HG03378 (cell line): ENCODE results near the gene SMARCC2.
"Not testable (repeated sequence)": the region's sequence is repeated elsewhere in the genome, so short reads cannot be mapped to it uniquely, and the experiment has no call there.

Source experiments
- ATAC-seq: cut with Tn5 transposase; IDR thresholded peaks from one replicate; pipeline ENCODE4 v1.9.1; 2021; ENCODE audit warnings: mild to moderate bottlenecking, moderate library complexity; ENCODE audit not compliant: unreplicated experiment

The SMARCC2 gene

DNA sequence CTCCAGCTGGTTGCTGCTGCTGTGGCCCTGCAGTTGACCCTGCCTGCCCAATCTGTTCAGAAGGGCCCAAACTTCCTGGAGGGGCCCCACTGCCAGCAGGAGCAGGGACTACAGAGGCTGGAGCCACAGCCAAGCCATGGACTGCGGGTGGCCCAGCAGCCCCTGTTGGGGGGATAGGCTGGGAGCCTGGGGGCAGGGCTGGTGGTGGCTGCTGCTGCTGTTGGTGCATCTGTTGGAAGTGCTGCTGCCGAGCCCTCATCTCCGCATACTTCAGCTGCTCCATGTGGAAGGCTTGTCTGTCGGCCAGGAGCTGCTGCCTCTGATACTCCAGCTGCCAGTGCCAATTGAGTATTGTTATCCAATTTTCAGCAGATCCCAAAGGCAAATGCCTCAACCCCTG is 23.9 kb downstream of the SMARCC2 start:
- no peak for ATAC-seq

DNA sequence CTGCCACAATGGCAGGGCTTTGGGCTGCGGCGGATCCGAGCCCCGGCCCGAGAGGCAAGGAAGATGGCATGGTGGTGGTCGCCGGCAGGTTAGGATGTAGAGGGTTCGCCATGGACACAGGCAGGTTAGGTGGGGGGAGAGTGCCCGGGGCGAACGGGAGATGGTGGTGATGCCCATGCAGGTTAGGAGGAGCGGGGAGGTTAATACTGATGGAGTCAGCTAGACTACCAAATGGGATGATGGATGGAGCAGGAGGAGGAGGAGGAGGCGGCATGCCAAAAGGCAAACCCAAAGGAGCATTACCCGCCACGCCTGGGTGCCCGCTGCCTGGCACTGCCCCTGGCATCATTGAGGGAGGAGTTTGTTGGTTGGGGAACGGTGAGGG is 24.9 kb downstream of the SMARCC2 start:
- ATAC-seq: no peak

DNA sequence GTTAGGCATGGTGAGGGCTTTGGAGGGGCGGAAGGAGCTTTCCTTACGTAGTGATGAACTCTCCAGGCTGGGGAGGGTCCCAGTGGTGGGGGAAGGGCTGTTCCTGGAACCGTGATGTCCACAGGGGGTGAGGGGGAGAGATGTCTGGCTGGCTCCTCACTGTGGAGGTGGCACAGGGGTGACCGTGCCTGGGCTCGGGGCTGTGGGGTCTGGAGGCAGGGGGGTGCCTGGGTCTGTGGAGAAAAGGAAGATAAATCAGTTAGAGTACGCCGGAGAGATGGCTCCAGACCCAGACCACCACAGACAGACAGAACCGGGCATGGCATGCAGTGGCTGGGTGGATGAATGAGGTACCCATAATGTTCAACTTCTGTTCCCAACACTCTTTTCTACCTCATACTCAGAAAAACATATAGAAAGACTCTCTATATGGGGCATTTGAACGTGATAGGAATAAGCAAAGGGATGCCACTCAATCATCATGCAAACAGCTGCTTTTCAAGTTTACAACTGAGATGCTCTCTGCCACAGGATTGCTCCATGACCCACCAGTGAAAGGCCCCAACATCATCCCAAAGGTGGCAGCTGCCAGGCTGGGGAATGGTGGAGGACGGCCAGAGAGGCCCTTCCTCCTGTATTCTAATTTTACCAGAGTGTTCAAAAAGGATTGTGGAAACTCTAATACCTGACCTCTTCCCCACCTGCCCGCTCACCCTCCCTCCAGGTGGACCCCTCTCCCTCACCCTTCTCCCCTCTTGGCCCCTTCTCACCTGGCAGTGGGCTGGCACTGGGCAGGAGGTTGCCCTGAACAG is 25.5 kb downstream of the SMARCC2 start:
- no peak for ATAC-seq

DNA sequence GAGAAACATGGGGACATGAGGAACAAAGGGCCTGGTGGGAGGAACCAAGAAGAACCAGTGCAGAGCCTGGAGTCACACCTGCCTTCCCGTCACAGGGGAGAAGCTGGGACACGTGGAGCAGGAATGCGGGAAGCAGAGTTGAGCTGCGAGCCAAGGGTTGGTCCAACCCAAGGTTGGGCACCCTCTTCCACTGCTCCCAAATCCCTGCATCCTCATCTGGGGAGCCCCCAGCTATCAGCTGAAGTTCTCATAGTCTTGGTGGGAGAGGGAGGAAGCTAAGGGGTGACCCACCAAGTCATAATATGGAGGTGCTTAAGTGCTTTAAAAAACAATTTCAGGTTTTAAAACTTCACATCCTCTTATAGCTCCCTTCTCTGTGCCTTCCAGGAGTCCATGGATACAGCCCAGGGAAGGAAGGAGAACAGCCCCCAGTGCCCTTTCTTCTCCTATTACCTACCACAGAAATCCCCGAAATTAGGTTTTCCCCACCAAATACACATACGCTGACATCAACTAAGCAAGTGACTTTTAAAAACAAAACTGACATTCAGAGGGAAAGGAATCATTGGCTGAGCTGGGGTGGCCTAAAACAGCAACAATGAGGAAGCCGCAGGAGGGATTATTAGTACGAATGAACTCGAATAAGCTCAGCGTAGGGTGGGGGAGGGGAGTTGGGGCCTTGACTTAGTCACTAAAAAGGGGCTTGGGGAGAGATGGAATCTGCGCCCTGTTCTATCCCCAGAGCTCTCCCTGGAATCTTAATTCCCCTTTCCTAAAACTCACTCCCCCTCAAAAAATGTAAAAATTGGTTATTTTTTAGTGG is 26.6 kb downstream of the SMARCC2 start:
- ATAC-seq: no peak

DNA sequence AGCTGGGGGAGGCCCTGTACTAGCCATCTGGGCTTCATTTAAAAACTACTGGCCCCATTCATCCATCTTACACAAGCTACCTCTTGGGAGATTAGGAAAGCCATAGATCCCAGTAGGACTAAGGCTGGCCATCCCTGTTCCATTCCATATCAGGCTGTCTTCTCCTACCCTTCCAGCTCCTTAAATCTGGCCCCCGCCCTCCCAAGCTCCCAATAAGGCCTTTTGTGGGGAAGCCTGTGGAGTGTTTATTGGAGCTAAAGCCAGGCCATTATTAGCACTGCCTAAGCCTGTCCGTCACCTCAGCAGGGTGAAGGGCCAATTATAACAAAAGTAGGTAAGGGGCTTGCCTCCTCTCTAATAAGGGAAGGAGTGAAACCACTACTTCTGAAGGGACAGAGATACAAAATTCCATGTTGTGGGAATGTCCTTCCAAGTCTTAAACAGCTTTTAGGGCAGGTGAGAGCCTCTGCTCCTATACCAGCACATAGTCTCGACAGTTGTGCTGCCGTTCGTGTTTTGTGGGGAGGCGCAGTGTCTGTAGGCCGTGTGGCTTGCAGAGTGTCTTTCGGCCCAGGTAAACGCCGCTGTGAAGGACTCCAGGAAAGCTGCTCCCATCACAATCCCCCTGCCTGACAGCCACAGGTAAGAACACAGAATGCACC is 27.5 kb downstream of the SMARCC2 start:
- no peak for ATAC-seq

GRCh38 chr12:56160894-56161689 is 28.2 kb downstream of the SMARCC2 start:
- ATAC-seq: no peak

DNA sequence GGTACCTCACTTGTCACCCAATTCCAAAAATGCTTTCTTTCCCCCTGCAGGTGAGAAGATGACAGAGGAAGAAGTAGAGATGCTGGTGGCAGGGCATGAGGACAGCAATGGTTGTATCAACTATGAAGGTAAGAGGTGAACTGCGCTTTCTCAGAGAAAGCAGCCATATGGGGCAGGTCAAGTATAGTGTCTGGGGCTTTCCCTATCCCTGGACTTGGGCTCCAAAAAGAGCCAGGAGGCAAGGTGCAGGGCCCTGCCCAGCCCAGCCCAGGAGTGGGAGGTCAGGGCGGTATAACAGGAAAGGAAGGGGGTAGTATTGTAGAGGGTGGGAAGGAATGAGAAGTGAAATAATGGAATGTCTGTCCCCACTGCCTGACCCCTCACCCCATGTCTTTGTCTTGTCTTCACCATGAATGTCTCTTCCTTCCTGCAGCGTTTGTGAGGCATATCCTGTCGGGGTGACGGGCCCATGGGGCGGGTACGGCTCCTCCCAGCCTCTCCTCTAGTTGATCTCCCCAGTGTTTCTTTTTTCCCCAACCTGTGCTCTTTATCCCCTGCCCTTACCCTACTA is 29.0 kb downstream of the SMARCC2 start:
- ATAC-seq: no peak

- no peak for ATAC-seq
Observed at GRCh38 chr12:56159482-56160192, 29.6 kb downstream of the SMARCC2 start.

GRCh38 chr12:56158926-56159461 is 30.3 kb downstream of the SMARCC2 start:
- no peak for ATAC-seq

- peak; percentile 72 for ATAC-seq
Observed at GRCh38 chr12:56158029-56158925, 31.0 kb downstream of the SMARCC2 start, which contains the start of gene MYL6. TSS of gene MYL6 (plus strand) at chr12:56158359. CDS start at chr12:56158402, 43 bp downstream.

- peak; percentile 26 for ATAC-seq
Observed at GRCh38 chr12:56157201-56158028, 31.9 kb downstream of the SMARCC2 start.

DNA sequence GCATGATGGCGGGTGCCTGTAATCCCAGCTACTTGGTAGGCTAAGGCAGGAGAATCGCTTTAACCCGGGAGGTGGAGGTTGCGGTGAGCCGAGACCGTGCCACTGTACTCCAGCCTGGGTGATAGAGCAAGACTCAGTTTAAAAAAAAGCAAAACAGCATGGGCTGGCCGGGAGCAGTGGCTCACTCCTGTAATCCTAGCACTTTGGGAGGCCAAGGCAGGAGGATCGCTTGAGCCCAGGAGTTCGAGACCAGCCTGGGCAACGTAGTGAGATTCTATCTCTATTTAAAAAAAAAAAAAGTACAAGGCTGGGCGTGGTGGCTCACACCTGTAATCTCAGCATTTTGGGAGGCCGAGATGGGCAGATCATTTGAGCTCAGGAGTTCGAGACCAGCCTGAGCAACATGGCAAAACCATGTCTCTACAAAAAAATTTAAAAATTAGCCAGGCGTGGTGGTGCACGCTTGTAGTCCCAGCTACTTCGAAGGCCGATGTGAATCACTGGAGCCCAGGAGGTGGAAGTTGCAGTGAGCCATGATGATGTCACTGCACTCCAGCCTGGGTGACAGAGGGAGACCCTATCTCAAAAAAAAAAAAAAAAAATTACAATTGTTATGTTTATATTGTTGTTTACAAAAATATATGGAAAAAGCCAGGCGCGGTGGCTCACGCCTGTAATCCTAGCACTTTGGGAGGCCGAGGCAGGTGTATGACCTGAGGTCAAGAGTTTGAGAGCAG is 32.7 kb downstream of the SMARCC2 start:
- not testable (repeated sequence) for ATAC-seq

GRCh38 chr12:56155256-56155845 is 33.9 kb downstream of the SMARCC2 start:
- no peak for ATAC-seq

GRCh38 chr12:56154818-56155217 is 34.5 kb downstream of the SMARCC2 start:
- ATAC-seq: no peak

DNA sequence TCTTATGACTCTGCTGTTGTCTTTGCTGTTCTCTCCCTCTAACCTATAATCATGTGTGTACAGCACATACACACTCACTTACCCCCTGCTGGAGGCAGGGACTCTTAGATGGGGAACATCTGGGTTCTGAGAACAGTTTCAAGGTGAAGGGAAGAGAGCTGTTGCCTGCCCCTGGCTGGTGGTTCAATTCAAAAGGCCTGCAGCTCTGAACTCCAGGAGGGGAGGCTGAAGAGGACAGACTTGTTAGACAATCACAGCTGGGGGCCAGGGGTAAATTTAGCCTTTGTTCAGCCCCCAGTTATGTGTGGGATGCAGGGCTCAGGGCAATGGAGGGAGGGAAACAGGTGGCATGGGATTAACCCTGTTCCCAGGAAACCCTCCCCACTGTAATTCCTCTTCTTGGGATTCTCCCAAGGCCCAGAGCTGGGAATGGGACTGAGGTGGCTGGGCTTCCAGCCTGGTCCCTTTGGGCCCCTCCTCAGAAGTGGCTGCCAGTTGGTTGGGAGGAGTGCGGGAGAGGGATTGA is 35.0 kb downstream of the SMARCC2 start:
- ATAC-seq: no peak

- no peak for ATAC-seq
Observed at GRCh38 chr12:56153678-56154065, 35.6 kb downstream of the SMARCC2 start.
